Spleen (tissue), 7 donors: ENCODE results near the gene MLKL.

Experiments
- CTCF ChIP-seq, 11 experiments: fragments of 200-600 bp in 7 of 11; fragments of 450-650 bp in 4 of 11; sonication (generic) in 4 of 11; IDR thresholded peaks in 8 of 11; conservative IDR thresholded peaks in 3 of 11; 1 replicate in 7 of 11; 2 replicates in 4 of 11; pipeline versions ENCODE4 v1.4.0 to v1.8.0; 2016 to 2021; ENCODE audit warnings: antibody characterized with exemption in 11 of 11, inconsistent platforms in 4 of 11, mild to moderate bottlenecking in 1 of 11
- POLR2A ChIP-seq, 3 donors: fragments of 450-650 bp; IDR thresholded peaks; one replicate each; pipeline ENCODE4 v1.5.1; 2017; ENCODE audit warnings: antibody characterized with exemption in 3 of 3, mild to moderate bottlenecking in 1 of 3
- POLR2AphosphoS5 ChIP-seq, 3 donors: sonication (generic); formaldehyde crosslinking; IDR thresholded peaks; one replicate each; pipeline ENCODE4 v1.5.1; 2017; ENCODE audit warnings: antibody characterized with exemption in 3 of 3
- donor health status: DM: no; HTN: no; CAD: no; lungs with moderate emphysema.
- donor health status: DM: no; HTN: no; CAD: no.
- donor health status: DM: no; HTN: no; CAD: no.

GRCh38 chr16:74737521-74737920 is 36.9 kb upstream of the MLKL start:
- TF ChIP-seq CTCF (IDR thresholded peaks at IDR 0.05 in 8 of 11, conservative IDR thresholded peaks at IDR 0.05 in 3 of 11) (no peak), POLR2A (IDR thresholded peaks at IDR 0.05) (no peak), POLR2AphosphoS5 (IDR thresholded peaks at IDR 0.05) (no peak)
